GM12878 (cell line): ENCODE data around the gene UHMK1. TPM values are rescaled to one million over a fixed set of nuclear protein-coding genes. Genes with fewer than 3 reads are reported as not detected.

Experiments
- ATAC-seq: fragments of 200-7000 bp; cut with Tn5 transposase; 3 replicates; pipeline ENCODE4 v1.9.1; 2020; ENCODE audit warnings: mild to moderate bottlenecking, moderate library complexity
- BruUV-seq: library from RNA; stranded (reverse); fragments of 400-500 nt; replicated peaks from 2 replicates; lab custom pipeline; 2021; lab: Mats Ljungman, UMichigan
- CTCF ChIA-PET: fragments of 300-600 bp; sonication (Branson Sonifier 250); formaldehyde crosslinking; extraction: SDS; loops from one replicate; lab custom pipeline; 2021; ENCODE audit warnings: inconsistent platforms; lab: Yijun Ruan, JAX
- POLR2A ChIA-PET: fragments of 350-600 bp; formaldehyde crosslinking; extraction: SDS; loops from one replicate; lab custom pipeline; 2021; ENCODE audit warnings: inconsistent platforms; lab: Charles Lee
- RAD21 ChIA-PET: fragments of 300-600 bp; sonication (Branson Sonifier 250); formaldehyde crosslinking; loops from one replicate; lab custom pipeline; 2023; ENCODE audit warnings: antibody characterized with exemption; ENCODE audit not compliant: unreplicated experiment; lab: Charles Lee
- SMC1A ChIA-PET: fragments of 300-600 bp; sonication (Branson Sonifier 250); formaldehyde crosslinking; loops from one replicate; lab custom pipeline; 2023; ENCODE audit not compliant: unreplicated experiment, uncharacterized antibody; lab: Charles Lee
- DNase-seq: peaks from one replicate; pipeline ENCODE4 v3.0.0-alpha.2; 2011; ENCODE audit warnings: low read depth, low spot score
- FAIRE-seq: peaks from 3 replicates; lab custom pipeline; 2011; peaks lifted over from hg19 to GRCh38; lab: Jason Lieb, UNC
- H2AFZ ChIP-seq: 2 replicates; pipeline ENCODE4 v1.6.0; 2011; ENCODE audit warnings: low read depth, low read length, control low read depth; ENCODE audit not compliant: control insufficient read depth
- H3K27ac ChIP-seq: 2 replicates; pipeline ENCODE4 v1.5.1; 2011; ENCODE audit warnings: control low read depth; ENCODE audit not compliant: control insufficient read depth, insufficient read depth
- H3K27me3 ChIP-seq, 2 experiments: replicated peaks in 1 of 2; 2 replicates each; pipeline versions ENCODE4 v1.6.0 to v1.6.1; 2011; ENCODE audit warnings: low read length in 1 of 2; ENCODE audit not compliant: control insufficient read depth in 2 of 2, insufficient read depth in 2 of 2
- H3K36me3 ChIP-seq, 2 experiments: 2 replicates each; pipeline ENCODE4 v1.5.1; 2011; ENCODE audit warnings: low read length in 1 of 2; ENCODE audit not compliant: control insufficient read depth in 2 of 2, insufficient read depth in 2 of 2
- H3K4me1 ChIP-seq: 2 replicates; pipeline ENCODE4 v1.6.1; 2011; ENCODE audit warnings: mild to moderate bottlenecking, low read length, moderate library complexity, mixed read lengths; ENCODE audit not compliant: control insufficient read depth, insufficient read depth
- H3K4me2 ChIP-seq: 2 replicates; pipeline ENCODE4 v1.6.0; 2011; ENCODE audit warnings: control low read depth; ENCODE audit not compliant: control insufficient read depth, insufficient read depth
- H3K4me3 ChIP-seq: fragments of 200-600 bp; sonication (generic); 2 replicates; pipeline ENCODE4 v1.5.1; 2016
- H3K79me2 ChIP-seq: 2 replicates; pipeline ENCODE4 v1.6.0; 2011; ENCODE audit warnings: low read length; ENCODE audit not compliant: control insufficient read depth, insufficient read depth
- H3K9ac ChIP-seq: 2 replicates; pipeline ENCODE4 v1.8.0; 2011; ENCODE audit warnings: low read length, control low read depth, mixed read lengths; ENCODE audit not compliant: control insufficient read depth, insufficient read depth
- H3K9me3 ChIP-seq: replicated peaks from 3 replicates; pipeline ENCODE4 v1.5.1; 2011; ENCODE audit warnings: mild to moderate bottlenecking, low read length; ENCODE audit not compliant: control insufficient read depth, insufficient read depth
- H4K20me1 ChIP-seq: 2 replicates; pipeline ENCODE4 v1.6.0; 2011; ENCODE audit not compliant: control insufficient read depth, insufficient read depth
- BRCA1 ChIP-seq: IDR thresholded peaks from 2 replicates; pipeline ENCODE4 v1.6.1; 2011; ENCODE audit warnings: low read depth, low read length, improper control_type of control experiment
- DPF2 ChIP-seq: fragments of 450-650 bp; IDR thresholded peaks from 2 replicates; pipeline ENCODE4 v1.6.1; 2017; ENCODE audit warnings: mild to moderate bottlenecking
- FOS ChIP-seq: IDR thresholded peaks from 3 replicates; pipeline ENCODE4 v1.6.1; 2011; ENCODE audit warnings: borderline replicate concordance; ENCODE audit not compliant: insufficient read length; ENCODE audit errors: extremely low read depth
- GATAD2B ChIP-seq: fragments of 450-650 bp; conservative IDR thresholded peaks from 2 replicates; pipeline ENCODE4 v1.6.1; 2017; ENCODE audit warnings: low read depth, mild to moderate bottlenecking, moderate library complexity
- HDAC6 ChIP-seq: fragments of 200-600 bp; sonication (generic); IDR thresholded peaks from one replicate; pipeline ENCODE4 v1.8.0; 2017; ENCODE audit warnings: antibody characterized with exemption; ENCODE audit not compliant: unreplicated experiment
- KDM1A ChIP-seq: fragments of 200-600 bp; sonication (generic); IDR thresholded peaks from 2 replicates; pipeline ENCODE4 v1.6.1; 2016; ENCODE audit warnings: borderline replicate concordance
- MTA3 ChIP-seq: IDR thresholded peaks from 2 replicates; pipeline ENCODE4 v1.6.1; 2012; ENCODE audit warnings: low read length, inconsistent platforms, borderline replicate concordance
- NFIC ChIP-seq: IDR thresholded peaks from 2 replicates; pipeline ENCODE4 v1.6.1; 2012; ENCODE audit warnings: low read depth, mild to moderate bottlenecking, inconsistent platforms, low read length, moderate library complexity
- NFYA ChIP-seq: IDR thresholded peaks from 2 replicates; pipeline ENCODE4 v1.6.1; 2011; ENCODE audit warnings: low read depth, mild to moderate bottlenecking, low read length, improper control_type of control experiment, borderline replicate concordance
- SIN3A ChIP-seq: IDR thresholded peaks from 2 replicates; pipeline ENCODE4 v1.6.1; 2012; ENCODE audit warnings: low read depth, low read length, improper control_type of control experiment
- SIX5 ChIP-seq: IDR thresholded peaks from 2 replicates; pipeline ENCODE4 v1.6.1; 2011; ENCODE audit warnings: mild to moderate bottlenecking, low read depth, low read length, moderate library complexity; ENCODE audit not compliant: severe bottlenecking
- SREBF2 ChIP-seq: IDR thresholded peaks from 2 replicates; pipeline ENCODE4 v1.6.1; 2012; ENCODE audit warnings: mild to moderate bottlenecking, low read length
- YBX1 ChIP-seq: fragments of 450-650 bp; IDR thresholded peaks from 2 replicates; pipeline ENCODE4 v1.6.1; 2016; ENCODE audit warnings: antibody characterized with exemption
- WGBS: methylation state at CpG from one replicate; pipeline ENCODE4 v1.1.6; 2016; ENCODE audit warnings: low lambda C conversion rate; ENCODE audit not compliant: insufficient replicate concordance, insufficient coverage; ENCODE audit errors: missing lambda C conversion rate; 5-methylcytosine and 5-hydroxymethylcytosine counted together
- in situ Hi-C: fragments of 300-500 bp; cut with MboI; formaldehyde crosslinking; loops from 9 replicates; pipeline ENCODE4 v1.14.3; 2018; ENCODE audit warnings: mixed read lengths
- intact Hi-C: fragments of 100-400 bp; cut with micrococcal nuclease; formaldehyde crosslinking; loops from one replicate; pipeline ENCODE4 v1.14.2; 2022; ENCODE audit not compliant: unreplicated experiment
- polyA plus RNA-seq, 11 experiments: library from polyadenylated mRNA; depleted of rRNA in 4 of 11; unstranded in 6 of 11; stranded (reverse) in 5 of 11; fragments of >200 nt; fragmentation: Nextera tagmentation in 4 of 11; fragmentation: Illumina TruSeq in 1 of 11; extraction: Ambion mirVana in 4 of 11; extraction: Trizol in 1 of 11; gene quantifications; 1 replicate in 1 of 11; 2 replicates in 10 of 11; pipeline versions ENCODE4 v1.2.1 to v1.2.3, GENCODE V29; 2011 to 2016; ENCODE audit warnings: inconsistent platforms in 2 of 11, missing spikeins in 2 of 11, low read depth in 1 of 11
- total RNA-seq, 4 experiments: library from RNA; depleted of rRNA in 3 of 4; stranded (reverse); fragments of >200 nt in 3 of 4; fragmentation: Illumina TruSeq in 1 of 4; extraction: Trizol in 1 of 4; gene quantifications; 2 replicates each; pipeline versions ENCODE4 v1.2.1 to v1.2.3, GENCODE V29; 2013 to 2021
- TF ChIP-seq, protein P1 (sequence below): IDR thresholded peaks from 2 replicates; pipeline ENCODE4 v1.6.1; 2011; ENCODE audit warnings: borderline replicate concordance, low read depth, mild to moderate bottlenecking, moderate library complexity, low read length; ENCODE audit not compliant: insufficient read depth, poor library complexity, severe bottlenecking
- TF ChIP-seq, protein P2 (sequence below): fragments of 450-650 bp; IDR thresholded peaks from 2 replicates; pipeline ENCODE4 v1.6.1; 2017; ENCODE audit warnings: mild to moderate bottlenecking, moderate library complexity
- TF ChIP-seq, protein P3 (sequence below): fragments of 450-650 bp; IDR thresholded peaks from 2 replicates; pipeline ENCODE4 v1.6.1; 2017; ENCODE audit warnings: mild to moderate bottlenecking

UHMK1 gene
- total and polyA plus RNA-seq, 10 of the 15 experiments (the other 5 are each of a cell fraction or from before 2014, with no cell fraction given) = 5.7 to 52.7 (median 28.3) TPM

DNA sequence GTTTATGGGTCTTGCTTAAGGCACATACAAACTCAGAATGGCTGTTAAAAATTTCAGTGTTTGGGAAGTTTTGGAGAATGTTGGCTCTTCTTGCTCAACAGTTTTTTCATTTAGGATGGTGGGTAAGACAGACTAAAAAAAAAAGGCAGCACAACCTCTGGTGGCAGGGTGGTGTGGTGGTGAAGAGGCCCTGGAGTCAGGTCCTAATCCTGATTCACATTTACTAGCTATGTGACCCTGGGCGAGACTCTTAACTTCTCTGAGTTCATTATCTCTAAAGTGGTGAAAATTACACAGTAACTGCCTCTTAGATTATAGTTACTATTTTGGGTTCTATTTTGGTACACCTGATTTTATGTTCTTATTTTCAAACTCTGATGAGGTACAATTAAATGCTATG, 75.5 kb downstream of the UHMK1 start:
- ATAC-seq (no peak), DNase-seq (no peak), FAIRE-seq (no peak)
- ChIA-PET SMC1A (interaction anchor here (3.0 kb wide), 1 partner anchor 26 kb away, joined by 10 read pairs; no protein-coding TSS in a partner anchor), RAD21 (interaction anchor here (0.6 to 1.0 kb wide), 2 partner anchors 14 to 15 kb away, joined by 3 read pairs; no protein-coding TSS in a partner anchor), POLR2A (no interaction called here), CTCF (no interaction called here)
- Histone ChIP-seq H3K79me2 (no peaks in the 10 kb centered on the region; the same call in 1 of the 2 replicates), H3K27me3 (no peaks in the 10 kb centered on the region), H3K27ac (no peak overlapping the region), H2AFZ (no peak overlapping the region), H3K36me3 (0 out of 4 replicates have a peak, but pooled peaks cover 0 to 4% of the 10 kb centered on the region in 2 experiments), H3K4me3 (no peak overlapping the region), H3K9ac (no peak overlapping the region), H3K9me3 (no peaks in the 10 kb centered on the region), H3K4me2 (no peak overlapping the region), H4K20me1 (no peaks in the 10 kb centered on the region), H3K4me1 (no peaks in the 10 kb centered on the region)
- BruUV-seq = no TSS peak
- in situ Hi-C loops (no loop called here), intact Hi-C loops (no loop called here)
- WGBS = 100% methylated on average over 1 of the region's 1 CpG
- TF ChIP-seq NFIC (no peak), YBX1 (no peak), SIN3A (no peak), KDM1A (no peak), SIX5 (no peak), HDAC6 (no peak), DPF2 (no peak), SREBF2 (no peak), MTA3 (no peak), BRCA1 (no peak), NFYA (no peak), GATAD2B (no peak), FOS (no peak)
- TF ChIP-seq, protein P1, sequence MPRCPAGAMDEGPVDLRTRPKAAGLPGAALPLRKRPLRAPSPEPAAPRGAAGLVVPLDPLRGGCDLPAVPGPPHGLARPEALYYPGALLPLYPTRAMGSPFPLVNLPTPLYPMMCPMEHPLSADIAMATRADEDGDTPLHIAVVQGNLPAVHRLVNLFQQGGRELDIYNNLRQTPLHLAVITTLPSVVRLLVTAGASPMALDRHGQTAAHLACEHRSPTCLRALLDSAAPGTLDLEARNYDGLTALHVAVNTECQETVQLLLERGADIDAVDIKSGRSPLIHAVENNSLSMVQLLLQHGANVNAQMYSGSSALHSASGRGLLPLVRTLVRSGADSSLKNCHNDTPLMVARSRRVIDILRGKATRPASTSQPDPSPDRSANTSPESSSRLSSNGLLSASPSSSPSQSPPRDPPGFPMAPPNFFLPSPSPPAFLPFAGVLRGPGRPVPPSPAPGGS = no peak
- TF ChIP-seq, protein P2, sequence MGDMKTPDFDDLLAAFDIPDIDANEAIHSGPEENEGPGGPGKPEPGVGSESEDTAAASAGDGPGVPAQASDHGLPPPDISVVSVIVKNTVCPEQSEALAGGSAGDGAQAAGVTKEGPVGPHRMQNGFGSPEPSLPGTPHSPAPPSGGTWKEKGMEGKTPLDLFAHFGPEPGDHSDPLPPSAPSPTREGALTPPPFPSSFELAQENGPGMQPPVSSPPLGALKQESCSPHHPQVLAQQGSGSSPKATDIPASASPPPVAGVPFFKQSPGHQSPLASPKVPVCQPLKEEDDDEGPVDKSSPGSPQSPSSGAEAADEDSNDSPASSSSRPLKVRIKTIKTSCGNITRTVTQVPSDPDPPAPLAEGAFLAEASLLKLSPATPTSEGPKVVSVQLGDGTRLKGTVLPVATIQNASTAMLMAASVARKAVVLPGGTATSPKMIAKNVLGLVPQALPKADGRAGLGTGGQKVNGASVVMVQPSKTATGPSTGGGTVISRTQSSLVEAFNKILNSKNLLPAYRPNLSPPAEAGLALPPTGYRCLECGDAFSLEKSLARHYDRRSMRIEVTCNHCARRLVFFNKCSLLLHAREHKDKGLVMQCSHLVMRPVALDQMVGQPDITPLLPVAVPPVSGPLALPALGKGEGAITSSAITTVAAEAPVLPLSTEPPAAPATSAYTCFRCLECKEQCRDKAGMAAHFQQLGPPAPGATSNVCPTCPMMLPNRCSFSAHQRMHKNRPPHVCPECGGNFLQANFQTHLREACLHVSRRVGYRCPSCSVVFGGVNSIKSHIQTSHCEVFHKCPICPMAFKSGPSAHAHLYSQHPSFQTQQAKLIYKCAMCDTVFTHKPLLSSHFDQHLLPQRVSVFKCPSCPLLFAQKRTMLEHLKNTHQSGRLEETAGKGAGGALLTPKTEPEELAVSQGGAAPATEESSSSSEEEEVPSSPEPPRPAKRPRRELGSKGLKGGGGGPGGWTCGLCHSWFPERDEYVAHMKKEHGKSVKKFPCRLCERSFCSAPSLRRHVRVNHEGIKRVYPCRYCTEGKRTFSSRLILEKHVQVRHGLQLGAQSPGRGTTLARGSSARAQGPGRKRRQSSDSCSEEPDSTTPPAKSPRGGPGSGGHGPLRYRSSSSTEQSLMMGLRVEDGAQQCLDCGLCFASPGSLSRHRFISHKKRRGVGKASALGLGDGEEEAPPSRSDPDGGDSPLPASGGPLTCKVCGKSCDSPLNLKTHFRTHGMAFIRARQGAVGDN = no peak
- TF ChIP-seq, protein P3, sequence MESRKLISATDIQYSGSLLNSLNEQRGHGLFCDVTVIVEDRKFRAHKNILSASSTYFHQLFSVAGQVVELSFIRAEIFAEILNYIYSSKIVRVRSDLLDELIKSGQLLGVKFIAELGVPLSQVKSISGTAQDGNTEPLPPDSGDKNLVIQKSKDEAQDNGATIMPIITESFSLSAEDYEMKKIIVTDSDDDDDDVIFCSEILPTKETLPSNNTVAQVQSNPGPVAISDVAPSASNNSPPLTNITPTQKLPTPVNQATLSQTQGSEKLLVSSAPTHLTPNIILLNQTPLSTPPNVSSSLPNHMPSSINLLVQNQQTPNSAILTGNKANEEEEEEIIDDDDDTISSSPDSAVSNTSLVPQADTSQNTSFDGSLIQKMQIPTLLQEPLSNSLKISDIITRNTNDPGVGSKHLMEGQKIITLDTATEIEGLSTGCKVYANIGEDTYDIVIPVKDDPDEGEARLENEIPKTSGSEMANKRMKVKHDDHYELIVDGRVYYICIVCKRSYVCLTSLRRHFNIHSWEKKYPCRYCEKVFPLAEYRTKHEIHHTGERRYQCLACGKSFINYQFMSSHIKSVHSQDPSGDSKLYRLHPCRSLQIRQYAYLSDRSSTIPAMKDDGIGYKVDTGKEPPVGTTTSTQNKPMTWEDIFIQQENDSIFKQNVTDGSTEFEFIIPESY = no peak
